ENCODE measurements around the gene TBC1D16.

TBC1D16 gene

DNA sequence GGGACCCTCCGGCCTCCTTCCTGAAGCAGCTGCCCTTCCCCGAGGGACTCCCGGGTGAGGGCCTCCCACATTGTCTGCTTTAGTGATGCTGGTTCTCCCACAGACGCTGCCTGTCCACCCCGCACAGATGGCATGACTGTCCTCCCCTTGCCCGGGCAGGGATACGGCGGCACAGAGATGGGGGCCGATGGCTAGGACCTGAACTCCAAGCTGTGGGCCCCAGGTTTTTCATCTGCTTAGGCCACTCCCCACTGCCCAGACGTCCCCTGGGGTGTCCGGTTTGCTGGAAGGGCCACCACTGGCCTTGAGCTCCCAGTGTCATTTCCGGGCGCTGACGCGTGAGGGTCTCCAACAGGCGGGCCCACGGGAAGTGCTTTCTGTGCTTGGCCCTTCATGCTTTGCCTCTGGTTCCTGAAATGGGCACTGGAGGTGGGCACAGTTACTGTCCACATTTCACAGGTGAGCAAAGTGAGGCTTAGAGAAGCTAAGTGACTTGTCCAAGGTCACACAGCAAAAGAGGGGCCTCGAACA is 109.0 kb downstream of the TBC1D16 start:
- no peak for DNase-seq (ENCODE audit: low spot score)

DNA sequence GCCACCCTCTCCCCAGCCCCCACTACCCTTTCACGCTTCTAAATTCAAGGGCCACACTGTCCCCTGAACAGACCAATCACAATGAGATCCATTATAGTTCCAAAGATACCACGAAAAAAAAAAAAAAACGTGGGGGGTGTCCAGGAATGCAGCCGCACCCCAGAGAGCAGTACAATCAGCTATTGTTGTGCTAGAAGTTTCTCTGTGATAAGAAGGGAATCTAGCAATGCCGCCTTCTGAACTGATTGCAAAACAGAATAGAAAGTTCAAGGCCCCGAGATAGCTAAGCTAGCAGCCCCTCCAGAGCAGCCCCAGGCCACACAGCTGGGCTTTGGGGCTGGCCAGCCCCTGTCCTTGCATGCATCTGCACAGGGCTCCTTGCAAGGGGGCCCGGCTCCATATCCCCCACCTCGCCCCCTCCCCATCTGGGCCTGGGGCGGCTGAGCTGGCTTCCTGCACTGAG is 109.5 kb downstream of the TBC1D16 start:
- no peak for DNase-seq (ENCODE audit: low spot score)

DNA sequence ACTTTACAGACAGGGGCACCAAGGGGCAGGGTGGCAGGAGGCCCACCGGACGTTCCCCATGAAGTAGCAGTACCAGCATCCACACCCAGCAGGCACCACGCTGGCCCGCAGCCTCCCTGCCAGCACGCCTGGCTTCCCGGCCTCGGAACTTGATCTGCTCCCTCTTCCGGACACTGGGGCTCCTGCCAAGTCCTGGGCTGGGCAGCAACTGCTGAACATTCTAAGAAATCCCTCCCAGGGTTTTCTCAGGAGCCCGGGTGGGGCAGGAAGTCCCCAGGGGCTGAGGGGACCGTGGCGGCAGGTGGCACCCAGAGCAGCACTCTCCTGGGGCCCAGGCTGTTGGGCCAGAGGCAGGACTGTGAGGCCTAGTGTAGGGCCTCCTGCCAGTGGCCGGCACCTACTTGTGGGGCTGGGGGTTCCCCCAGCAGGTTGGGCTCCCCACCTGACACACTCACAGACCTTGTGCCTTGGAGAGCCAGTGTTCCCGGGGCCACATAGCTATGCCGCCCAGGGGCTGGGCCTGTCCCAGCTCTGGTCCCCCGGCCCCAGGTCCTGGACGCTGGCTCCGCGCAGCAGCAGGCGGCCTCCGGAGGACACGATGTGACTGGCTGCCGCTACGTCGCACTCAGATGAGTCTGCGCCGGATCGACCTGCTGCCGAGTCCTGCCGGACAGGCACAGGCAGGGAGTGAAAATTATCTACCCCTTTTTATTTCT is 110.3 kb downstream of the TBC1D16 start:
- DNase-seq (ENCODE audit: low spot score): peak; percentile 27

DNA sequence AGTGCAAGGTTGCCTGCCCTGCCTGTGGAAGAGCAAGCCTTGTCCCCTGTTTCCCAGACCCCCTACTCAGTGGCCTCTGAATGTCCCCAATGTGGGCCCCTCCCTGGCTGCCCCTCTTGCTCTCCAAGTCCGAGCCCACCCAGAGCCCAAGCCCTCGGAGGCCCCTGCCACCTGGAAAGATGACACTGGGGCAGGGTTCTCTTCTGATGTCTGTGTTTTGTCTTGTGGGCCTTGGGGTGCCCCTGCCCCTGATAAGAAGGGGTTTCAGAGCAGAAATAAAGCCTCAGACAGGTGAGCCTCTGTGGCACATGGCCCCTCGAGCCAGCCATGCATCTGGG is 111.1 kb downstream of the TBC1D16 start:
- no peak for DNase-seq (ENCODE audit: low spot score)

DNA sequence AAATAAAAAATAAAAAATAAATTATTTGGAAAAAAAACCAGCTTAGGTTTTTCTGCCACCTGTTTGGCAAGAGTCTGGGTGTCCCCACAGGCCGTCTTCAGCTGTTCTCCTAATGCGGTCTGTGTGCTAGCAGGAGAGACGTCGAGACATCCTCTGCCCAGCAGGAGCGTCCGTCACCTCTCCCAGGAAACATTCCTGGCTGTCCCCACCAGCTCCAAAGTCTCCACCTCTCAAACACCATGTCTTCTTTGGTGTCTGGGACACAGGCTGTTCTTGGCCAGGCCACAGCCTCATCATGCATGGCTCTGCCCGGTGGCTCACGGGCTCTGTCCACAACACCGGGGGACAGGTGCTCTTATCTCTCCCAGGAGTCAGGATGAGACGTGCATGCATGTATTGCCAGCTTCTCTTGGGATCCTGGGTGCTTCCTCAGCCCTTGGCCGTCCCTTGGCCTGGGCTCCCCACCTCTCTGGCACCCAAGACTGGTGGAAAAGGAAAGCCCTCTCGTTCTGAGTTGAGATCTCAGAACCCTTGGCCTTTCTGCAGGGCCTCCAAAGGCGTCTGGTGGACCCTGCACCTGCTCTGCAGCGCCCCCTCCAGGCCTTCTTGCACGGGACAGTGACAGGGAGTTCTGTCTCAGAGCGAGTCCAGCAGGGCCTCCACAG is 111.6 kb downstream of the TBC1D16 start:
- DNase-seq (ENCODE audit: low spot score): no peak

DNA sequence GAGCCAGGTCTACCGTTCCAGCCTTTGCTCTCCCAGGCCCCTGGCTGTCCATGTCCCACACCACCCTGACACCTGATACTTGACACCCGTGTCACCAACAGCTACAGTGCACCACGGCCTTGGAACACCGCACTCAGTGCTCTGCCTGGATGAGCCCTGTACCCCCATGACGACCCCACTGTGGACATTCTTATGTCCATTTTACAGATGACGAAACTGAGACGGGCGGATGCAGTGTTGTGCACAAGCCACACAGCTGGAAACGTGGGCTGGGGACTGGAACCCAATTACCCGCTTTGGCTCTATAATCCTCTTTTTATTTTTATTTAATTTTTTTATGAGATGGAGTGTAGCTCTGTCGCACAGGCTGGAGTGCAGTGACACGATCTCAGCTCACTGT is 112.9 kb downstream of the TBC1D16 start:
- no peak for DNase-seq (ENCODE audit: low spot score)

DNA sequence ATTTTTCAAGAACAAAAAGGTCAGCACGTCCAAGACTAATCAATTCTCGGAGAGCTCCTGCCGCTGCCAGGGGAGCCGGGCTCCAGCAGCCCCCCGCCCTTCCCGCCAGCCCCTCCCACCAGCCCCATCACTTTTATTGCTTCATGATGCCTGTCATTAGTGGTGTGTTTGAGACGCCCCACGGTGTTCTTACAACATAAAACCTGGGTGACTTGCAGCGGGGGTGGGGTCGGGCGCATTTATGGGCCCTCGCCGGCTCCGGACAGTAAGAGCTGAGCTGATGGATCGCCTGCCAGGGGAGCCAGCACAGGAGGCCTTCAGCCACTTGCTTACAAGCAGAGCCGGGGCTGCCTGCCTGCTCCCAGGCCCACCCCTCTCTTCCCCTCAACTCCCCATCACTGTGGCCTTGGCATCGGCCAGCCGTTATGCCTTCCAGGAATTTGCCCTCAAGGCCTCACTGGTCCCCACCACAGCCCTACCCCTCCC is 113.5 kb downstream of the TBC1D16 start:
- DNase-seq (ENCODE audit: low spot score): no peak

DNA sequence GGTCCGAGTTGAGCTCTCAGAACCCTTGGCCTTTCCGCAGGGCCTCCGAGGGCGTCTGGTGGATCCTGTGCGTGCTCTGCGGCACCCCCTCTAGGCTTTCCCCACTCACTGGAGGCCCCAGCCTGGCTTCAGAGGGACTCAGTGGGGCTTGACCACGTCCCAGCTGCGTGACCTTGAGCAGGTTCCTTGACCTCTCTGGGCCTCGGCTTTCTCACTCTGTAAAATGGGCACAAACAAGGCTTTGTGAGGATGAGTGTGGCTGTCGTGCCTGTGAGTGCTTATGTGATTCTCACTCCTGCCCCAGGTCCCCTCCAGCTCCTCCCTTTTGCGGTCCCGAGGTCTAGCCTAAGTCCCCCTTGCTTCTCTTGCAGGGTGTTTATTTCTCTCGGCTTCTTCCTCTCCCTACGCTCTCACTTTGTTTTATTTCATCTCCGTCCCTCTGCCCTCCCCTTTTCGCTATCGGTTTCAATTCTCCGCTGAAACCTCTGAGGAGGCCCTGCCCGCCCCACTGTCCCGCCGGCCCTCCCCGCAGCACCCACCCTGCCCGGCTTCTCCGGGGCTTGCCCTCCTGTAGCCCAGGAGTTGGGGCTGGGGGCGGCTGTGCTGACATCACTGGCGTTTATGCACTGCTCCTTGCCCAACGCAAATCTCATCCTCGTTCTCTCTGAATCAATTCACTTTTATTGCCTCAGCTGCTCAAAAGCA is 114.1 kb downstream of the TBC1D16 start:
- DNase-seq (ENCODE audit: low spot score): no peak

DNA sequence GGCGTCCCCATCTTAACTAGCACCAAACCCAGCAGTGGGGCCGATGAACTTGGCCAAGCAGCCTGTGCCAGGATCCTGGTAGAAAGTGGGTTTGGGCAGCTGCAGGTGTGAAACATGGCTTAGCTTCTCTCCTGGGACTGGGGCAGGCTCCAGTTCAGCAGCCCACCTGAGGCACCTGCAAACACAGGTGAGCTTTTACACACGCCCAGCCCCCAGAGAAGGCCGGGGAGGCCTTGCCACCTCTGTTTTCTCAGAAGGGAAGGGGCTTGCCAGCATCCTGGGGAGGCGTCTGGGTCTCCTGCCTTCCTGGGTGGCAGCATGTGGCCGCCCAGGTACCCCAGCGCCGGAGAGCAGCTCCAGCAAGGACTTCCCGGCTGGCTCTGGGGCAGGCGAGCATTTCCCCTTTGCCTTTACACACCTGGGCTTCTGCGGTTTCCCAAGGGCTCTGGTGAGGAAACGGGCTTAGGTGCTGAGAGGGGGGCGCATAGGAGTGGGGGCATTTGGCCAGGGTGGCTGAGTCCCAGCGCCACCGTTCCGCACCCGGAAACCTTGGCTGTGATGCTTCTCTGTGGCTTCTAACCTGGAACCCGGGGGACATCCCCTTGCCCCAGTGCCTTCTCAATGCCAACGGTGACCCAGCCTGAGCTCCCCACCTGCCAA is 114.8 kb downstream of the TBC1D16 start:
- no peak for DNase-seq (ENCODE audit: low spot score)

DNA sequence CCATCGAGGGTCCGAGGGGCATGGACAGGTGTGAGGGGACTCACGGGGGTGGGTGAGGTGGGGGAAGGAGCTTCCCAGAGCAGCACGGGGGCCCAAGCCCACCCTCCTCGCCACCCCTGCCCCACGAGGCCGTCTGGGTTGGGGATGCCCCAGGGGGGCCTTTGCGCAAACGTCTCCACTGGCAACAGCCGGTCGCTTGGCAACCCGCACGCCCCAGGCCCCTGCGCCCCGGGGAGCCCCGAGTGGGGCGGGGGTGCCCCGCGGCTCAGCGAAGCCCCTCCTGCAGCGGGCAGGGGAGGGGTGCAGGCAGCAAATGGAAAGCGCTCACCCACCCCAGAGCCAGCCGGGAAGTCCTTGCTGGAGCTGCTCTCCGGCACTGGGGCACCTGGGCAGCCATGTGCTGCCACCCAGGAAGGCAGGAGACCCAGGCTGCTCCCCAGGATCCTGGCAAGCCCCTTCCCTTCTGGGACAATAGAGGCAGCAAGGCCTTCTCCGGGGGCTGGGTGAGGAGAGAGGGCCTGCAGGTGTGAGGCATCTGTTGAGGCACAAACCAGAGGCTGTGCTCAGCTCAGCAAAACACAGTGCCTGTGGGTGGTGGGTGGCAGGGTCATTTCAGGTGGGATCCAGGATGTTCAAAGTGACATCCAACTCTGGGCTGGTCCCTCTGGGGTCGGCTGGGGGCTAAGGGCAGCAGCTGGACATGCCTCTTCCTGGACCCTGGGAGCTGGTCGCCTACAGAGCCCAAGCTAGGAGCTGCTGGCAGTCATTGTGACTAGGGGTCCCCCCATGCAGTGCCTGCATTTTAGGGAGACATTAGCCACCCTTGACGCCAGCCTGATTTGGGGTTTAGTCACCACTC is 115.6 kb downstream of the TBC1D16 start:
- no peak for DNase-seq (ENCODE audit: low spot score)

DNA sequence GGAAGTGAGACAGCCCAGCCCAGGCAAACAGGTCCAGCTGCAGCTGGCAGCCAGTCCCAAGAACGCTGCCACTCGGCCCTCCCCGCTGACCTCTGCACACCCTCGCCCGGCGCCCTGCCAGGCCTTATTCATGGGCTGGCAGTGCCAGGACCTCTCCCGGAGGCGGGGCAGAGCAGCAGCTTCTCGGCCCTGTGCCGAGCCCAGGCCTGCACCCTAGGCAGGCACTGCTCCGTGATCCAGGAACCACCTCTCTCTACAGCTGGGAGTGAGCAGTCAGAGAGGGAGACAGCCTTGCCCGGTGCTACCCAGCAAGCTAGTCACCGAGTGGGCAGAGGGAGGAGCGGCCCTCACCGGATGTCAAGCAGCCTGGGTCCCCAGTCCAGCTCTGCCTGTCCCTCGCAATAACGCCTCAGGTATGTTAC is 116.5 kb downstream of the TBC1D16 start:
- DNase-seq (ENCODE audit: low spot score): peak; percentile 46

DNA sequence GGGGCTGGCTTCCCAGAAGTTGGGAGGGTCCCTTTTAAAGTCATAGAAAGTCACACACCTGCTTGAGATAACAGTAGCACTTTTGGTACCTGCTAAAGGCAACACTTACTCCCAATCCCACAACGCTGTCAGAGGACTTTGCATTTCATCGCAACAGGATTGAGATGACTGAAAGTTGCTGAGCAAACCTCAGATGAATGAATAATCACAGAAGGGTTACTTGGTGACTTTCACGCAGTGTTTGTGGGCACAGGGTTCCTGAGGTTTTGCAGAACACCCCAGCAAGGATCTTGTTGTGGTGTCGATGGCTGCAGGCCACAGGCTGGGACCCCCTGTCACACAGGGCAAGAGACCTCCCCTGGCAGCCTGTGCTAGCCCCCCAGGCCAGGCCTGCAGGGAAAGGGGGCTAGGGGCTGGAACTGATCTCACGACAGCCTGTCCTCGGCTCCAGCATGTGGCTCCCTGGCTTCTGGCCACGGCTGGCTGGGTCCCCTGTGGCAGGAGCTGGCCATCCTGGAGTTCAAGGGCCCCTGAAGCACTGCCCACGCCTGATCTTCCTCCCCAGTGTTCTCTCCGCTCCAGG is 117.0 kb downstream of the TBC1D16 start:
- DNase-seq (ENCODE audit: low spot score): no peak

DNA sequence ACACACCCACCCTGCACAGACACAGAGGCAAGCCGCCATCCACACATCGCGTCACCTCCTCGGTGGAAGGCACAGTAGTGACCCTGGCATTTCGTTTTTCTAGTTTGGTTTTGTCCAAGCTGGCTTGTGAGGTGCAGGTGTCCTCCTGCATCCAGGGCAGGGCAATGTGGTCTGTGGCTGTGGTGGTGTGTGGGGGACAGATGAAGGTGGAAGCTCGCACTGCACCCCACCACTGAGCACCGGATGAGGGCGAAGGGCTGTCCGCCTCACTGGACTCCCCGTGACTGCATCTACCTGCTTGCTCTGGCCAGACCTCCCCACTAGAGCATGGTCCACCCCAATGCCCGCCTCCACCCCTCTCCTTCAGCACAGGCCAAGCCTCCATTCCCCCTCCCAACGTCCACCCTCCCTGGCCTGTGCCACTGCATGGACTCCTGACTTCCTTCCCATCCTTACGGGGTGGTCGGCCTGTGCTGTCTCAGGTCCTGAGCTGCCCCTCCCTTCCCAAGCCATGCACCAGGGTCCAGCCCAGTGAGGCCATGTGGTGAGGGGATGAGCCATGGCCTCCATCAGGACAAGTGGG is 117.7 kb downstream of the TBC1D16 start:
- DNase-seq (ENCODE audit: low spot score): no peak

DNA sequence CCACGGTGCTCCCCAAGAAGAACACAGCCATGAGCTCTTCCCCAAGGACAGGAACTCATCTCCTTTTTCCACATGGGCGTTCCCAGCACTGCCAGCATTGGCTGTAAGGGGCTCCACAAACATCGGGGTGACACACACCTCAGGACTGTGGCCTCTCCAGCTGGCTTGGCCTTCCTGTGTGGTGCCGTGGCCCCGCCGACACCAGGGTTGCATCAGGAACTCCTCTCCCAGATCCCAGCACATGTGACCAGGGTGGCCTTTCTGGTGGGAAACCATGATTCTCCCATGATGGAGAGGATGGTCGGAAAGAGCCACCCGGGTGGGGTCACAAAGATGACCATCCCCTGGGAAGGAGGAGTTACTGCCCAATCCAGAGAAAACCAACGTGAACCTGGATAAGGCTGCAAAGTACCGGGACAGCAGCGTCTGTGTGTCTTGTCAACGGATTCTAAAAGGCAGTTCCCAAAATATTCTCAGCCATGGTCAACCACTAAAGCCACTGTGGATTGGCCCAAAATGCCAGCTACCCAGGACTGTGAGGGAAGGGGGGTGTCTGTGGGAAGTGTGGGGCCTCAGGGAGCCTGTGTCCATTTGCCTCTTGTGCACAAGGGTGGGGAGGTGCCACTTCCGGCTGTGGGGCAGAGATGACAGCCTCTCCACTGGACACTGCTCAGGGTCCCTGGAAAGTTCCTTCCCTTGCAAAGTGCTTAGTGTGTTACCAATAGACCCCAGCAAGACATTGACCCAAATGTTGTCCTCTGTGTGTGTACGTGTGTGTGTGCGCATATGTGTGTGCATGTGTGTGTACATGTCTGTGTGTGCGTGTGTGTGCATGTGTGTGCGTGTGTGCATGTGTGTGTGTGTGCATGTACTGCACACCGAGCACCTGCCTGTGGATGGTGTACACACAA is 118.4 kb downstream of the TBC1D16 start:
- DNase-seq (ENCODE audit: low spot score): no peak

DNA sequence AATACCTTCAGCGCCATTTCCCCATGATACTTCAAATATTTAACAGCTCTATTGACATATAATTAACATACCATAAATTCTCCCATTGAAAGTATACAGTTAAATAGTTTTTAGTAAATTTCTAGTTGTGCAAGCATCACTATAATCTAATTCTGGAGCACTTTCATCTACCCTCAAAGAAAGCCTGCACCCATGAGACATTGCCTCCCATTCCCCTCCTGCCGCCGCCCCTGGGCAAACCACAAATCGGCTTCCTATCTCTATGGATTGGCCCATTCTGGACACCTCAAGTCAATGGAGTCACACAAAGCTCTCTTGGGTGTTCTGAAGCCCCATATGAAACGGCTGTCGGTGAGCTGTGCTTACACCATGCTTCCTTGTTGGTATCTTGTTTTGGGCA is 119.2 kb downstream of the TBC1D16 start:
- DNase-seq (ENCODE audit: low spot score): no peak

DNA sequence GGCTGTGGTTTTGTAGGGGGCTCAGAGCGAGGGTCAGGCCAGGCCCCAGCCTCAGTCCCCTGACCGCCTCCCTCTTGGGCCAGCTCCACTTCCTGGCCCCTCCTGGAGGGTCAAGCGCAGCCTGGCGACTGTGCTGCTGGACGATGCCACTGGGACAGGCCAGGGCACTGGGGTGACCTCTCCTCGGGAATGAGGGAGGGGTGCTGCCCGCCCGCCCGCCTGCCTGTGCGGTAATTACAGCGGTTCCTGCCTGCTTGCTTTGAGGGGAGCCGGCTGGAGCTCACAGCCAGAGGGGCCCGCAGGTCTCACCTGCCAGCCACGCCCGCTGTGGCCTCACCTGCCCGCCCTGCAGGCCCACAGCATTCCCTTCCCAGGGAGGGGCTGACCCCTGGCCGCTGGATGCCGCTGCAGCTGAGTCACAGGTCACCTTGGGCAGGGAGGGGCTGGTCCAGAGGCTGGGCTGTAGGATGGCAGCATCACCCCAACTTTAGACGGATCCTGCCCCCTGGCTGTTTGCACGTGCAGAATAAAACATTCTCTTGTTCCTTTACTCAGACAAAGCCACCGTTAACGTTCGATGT is 119.7 kb downstream of the TBC1D16 start:
- DNase-seq (ENCODE audit: low spot score): peak; percentile 52

DNA sequence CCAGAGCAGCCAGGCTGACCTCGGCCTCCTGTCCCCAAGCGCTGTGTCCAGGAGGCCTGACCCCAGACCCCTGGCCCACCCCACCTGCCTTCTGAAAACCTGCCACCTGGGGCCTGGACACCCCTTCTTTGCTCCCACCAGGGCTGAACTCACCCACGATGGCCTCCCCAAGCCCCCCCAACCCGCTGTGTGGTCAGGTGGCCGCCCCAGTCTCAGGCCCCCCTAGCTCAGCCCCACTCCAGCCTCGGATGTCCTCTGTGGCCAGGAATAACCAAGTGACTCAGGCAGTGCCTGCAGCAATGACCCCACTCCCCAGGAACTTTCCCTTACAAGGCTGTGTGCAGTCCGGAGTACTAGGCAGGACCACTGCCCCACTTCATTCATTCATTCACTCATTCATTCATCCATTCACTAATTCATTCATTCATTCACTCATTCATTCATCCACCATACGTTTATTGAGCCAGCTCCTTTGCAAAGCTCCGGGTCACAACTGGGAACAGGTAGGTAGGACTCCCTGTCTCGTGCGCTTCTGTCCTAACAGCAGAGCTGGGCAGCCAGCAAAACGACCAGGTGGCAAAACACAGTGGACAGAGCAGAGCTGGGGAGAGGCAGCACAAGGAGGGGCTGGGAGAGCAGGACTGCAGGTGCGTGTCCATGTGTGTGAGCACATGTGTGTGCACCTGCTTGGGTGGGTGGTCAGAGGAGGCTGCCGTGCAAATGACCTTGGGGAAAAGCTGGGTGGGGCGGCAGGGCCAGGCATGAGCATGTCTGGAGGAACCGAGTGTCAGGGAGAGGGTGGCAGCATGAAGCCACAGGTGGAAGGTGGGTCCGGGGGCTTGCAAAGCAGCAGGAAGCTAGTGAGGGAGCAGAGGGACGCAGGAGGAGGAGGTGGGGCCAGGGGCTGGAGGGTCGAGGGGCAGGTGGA is 120.6 kb downstream of the TBC1D16 start:
- no peak for DNase-seq (ENCODE audit: low spot score)

All from AG08395 (cell line).